HEK293 (cell line): ENCODE results near the gene NUP50.
A peak's percentile ranks its signal among the peaks of the same experiment; 100 is the strongest.

ENCODE experiments used
- CTCF ChIA-PET: fragments of 350-600 bp; formaldehyde crosslinking; extraction: SDS; loops from one replicate; lab custom pipeline; 2021; ENCODE audit warnings: antibody characterized with exemption; lab: Yijun Ruan, JAX
- POLR2A ChIA-PET: fragments of 300-600 bp; formaldehyde crosslinking; extraction: SDS; loops from one replicate; lab custom pipeline; 2020; ENCODE audit warnings: antibody characterized with exemption, inconsistent platforms; lab: Yijun Ruan, JAX
- H3K27ac ChIP-seq: fragments of 200-500 bp; sonication (Bioruptor generic); 2 replicates; pipeline ENCODE4 v1.5.1; 2014; ENCODE audit warnings: low read depth, low read length, control low read depth, inconsistent platforms; ENCODE audit errors: extremely low read depth
- H3K36me3 ChIP-seq, 2 experiments: fragments of 200-500 bp in 1 of 2; sonication (Bioruptor generic) in 1 of 2; 1 replicate in 1 of 2; 2 replicates in 1 of 2; pipeline ENCODE4 v1.5.1; 2014 to 2017; ENCODE audit warnings: inconsistent platforms in 2 of 2, low read length in 2 of 2; ENCODE audit not compliant: control insufficient read depth in 2 of 2, insufficient read depth in 1 of 2
- H3K4me1 ChIP-seq: fragments of 200-500 bp; sonication (Bioruptor generic); 2 replicates; pipeline ENCODE4 v1.5.1; 2014; ENCODE audit warnings: mild to moderate bottlenecking, low read length, inconsistent platforms; ENCODE audit not compliant: control insufficient read depth, insufficient read depth
- H3K4me3 ChIP-seq: 2 replicates; pipeline ENCODE4 v1.5.1; 2011; ENCODE audit warnings: low read depth, mild to moderate bottlenecking, control low read depth, low read length, moderate library complexity
- H3K9me3 ChIP-seq: fragments of 200-500 bp; sonication (Bioruptor generic); 2 replicates; pipeline ENCODE4 v1.5.1; 2014; ENCODE audit warnings: low read depth, low read length, inconsistent platforms; ENCODE audit not compliant: control insufficient read depth, insufficient read depth
- ATF2 ChIP-seq: fragments of 450-650 bp; formaldehyde crosslinking; IDR thresholded peaks from 2 replicates; pipeline ENCODE4 v1.5.1; 2016; ENCODE audit warnings: missing biosample characterization, missing genetic modification characterization, low read depth
- FEZF1 ChIP-seq: fragments of 450-650 bp; formaldehyde crosslinking; IDR thresholded peaks from 2 replicates; pipeline ENCODE4 v1.5.1; 2016; ENCODE audit warnings: missing biosample characterization, missing genetic modification characterization
- GLI4 ChIP-seq: fragments of 450-650 bp; formaldehyde crosslinking; IDR thresholded peaks from 2 replicates; pipeline ENCODE4 v1.5.1; 2016; ENCODE audit warnings: missing biosample characterization, missing genetic modification characterization
- HIC1 ChIP-seq: fragments of 450-650 bp; formaldehyde crosslinking; IDR thresholded peaks from 2 replicates; pipeline ENCODE4 v1.5.1; 2016; ENCODE audit warnings: missing biosample characterization, missing genetic modification characterization
- IKZF3 ChIP-seq: fragments of 450-650 bp; IDR thresholded peaks from 2 replicates; pipeline ENCODE4 v1.5.0; 2018; ENCODE audit warnings: missing biosample characterization, mild to moderate bottlenecking, missing genetic modification characterization, moderate library complexity
- KLF1 ChIP-seq: fragments of 450-650 bp; formaldehyde crosslinking; IDR thresholded peaks from 2 replicates; pipeline ENCODE4 v1.5.1; 2016; ENCODE audit warnings: missing biosample characterization, missing genetic modification characterization
- KLF9 ChIP-seq: fragments of 450-650 bp; formaldehyde crosslinking; IDR thresholded peaks from 2 replicates; pipeline ENCODE4 v1.5.1; 2016; ENCODE audit warnings: missing biosample characterization, missing genetic modification characterization, low read depth
- OSR2 ChIP-seq: fragments of 450-650 bp; formaldehyde crosslinking; IDR thresholded peaks from 2 replicates; pipeline ENCODE4 v1.5.1; 2016; ENCODE audit warnings: missing biosample characterization, missing genetic modification characterization
- OVOL3 ChIP-seq: fragments of 450-650 bp; formaldehyde crosslinking; IDR thresholded peaks from 2 replicates; pipeline ENCODE4 v1.5.1; 2016; ENCODE audit warnings: missing biosample characterization, missing genetic modification characterization
- RBAK ChIP-seq: fragments of 450-650 bp; formaldehyde crosslinking; IDR thresholded peaks from 2 replicates; pipeline ENCODE4 v1.5.1; 2016; ENCODE audit warnings: missing biosample characterization, missing genetic modification characterization
- SCRT1 ChIP-seq: fragments of 450-650 bp; formaldehyde crosslinking; IDR thresholded peaks from 2 replicates; pipeline ENCODE4 v1.5.1; 2016; ENCODE audit warnings: missing biosample characterization, missing genetic modification characterization, borderline replicate concordance
- ZBTB6 ChIP-seq: fragments of 450-650 bp; formaldehyde crosslinking; IDR thresholded peaks from 2 replicates; pipeline ENCODE4 v1.5.1; 2017; ENCODE audit warnings: missing biosample characterization, missing genetic modification characterization
- ZFP69B ChIP-seq: fragments of 450-650 bp; formaldehyde crosslinking; IDR thresholded peaks from 2 replicates; pipeline ENCODE4 v1.5.1; 2016; ENCODE audit warnings: missing biosample characterization, missing genetic modification characterization
- ZNF114 ChIP-seq: fragments of 450-650 bp; formaldehyde crosslinking; IDR thresholded peaks from 2 replicates; pipeline ENCODE4 v1.5.0; 2017; ENCODE audit warnings: missing biosample characterization, missing genetic modification characterization
- ZNF132 ChIP-seq: fragments of 450-650 bp; formaldehyde crosslinking; IDR thresholded peaks from 2 replicates; pipeline ENCODE4 v1.5.1; 2017; ENCODE audit warnings: missing biosample characterization, missing genetic modification characterization, borderline replicate concordance
- ZNF157 ChIP-seq: fragments of 450-650 bp; formaldehyde crosslinking; IDR thresholded peaks from 2 replicates; pipeline ENCODE4 v1.5.1; 2016; ENCODE audit warnings: missing biosample characterization, missing genetic modification characterization
- ZNF174 ChIP-seq: fragments of 450-650 bp; formaldehyde crosslinking; IDR thresholded peaks from 2 replicates; pipeline ENCODE4 v1.5.0; 2017; ENCODE audit warnings: missing biosample characterization, mild to moderate bottlenecking, missing genetic modification characterization
- ZNF324 ChIP-seq: fragments of 450-650 bp; formaldehyde crosslinking; IDR thresholded peaks from 2 replicates; pipeline ENCODE4 v1.5.1; 2016; ENCODE audit warnings: missing biosample characterization, missing genetic modification characterization
- ZNF362 ChIP-seq: fragments of 450-650 bp; formaldehyde crosslinking; IDR thresholded peaks from 2 replicates; pipeline ENCODE4 v1.5.1; 2016; ENCODE audit warnings: missing biosample characterization, missing genetic modification characterization
- ZNF501 ChIP-seq: fragments of 450-650 bp; formaldehyde crosslinking; IDR thresholded peaks from 2 replicates; pipeline ENCODE4 v1.5.1; 2016; ENCODE audit warnings: missing biosample characterization, missing genetic modification characterization
- ZNF645 ChIP-seq: fragments of 450-650 bp; formaldehyde crosslinking; IDR thresholded peaks from 2 replicates; pipeline ENCODE4; 2016; ENCODE audit warnings: missing biosample characterization, missing genetic modification characterization
- ZNF701 ChIP-seq: fragments of 450-650 bp; formaldehyde crosslinking; IDR thresholded peaks from 2 replicates; pipeline ENCODE4 v1.5.1; 2016; ENCODE audit warnings: missing biosample characterization, missing genetic modification characterization
- ZNF704 ChIP-seq: fragments of 450-650 bp; formaldehyde crosslinking; IDR thresholded peaks from 2 replicates; pipeline ENCODE4 v1.5.1; 2016; ENCODE audit warnings: missing biosample characterization, missing genetic modification characterization

The NUP50 gene

GRCh38 chr22:45163451-45164269 lies at the start of gene NUP50 (continued):
- no peak for TF ChIP-seq ZNF157 (tag by site-specific recombination)
- no peak for TF ChIP-seq ZNF645 (tag by site-specific recombination)
- TF ChIP-seq ZNF114 (tag by site-specific recombination), result no peak
- TF ChIP-seq OSR2, result no peak
- TF ChIP-seq ZNF501 (tag by site-specific recombination), result peak; percentile 71
- TF ChIP-seq IKZF3 (tag by site-specific recombination), result no peak
- TF ChIP-seq FEZF1 (tag by site-specific recombination), result peak; percentile 39; the same call in 1 of the 2 replicates
- peak; percentile 37; the same call in 1 of the 2 replicates for TF ChIP-seq OVOL3 (tag by site-specific recombination)

- Histone ChIP-seq H3K4me1 (no peaks in the 10 kb centered on the region), H3K4me3 (no peak overlapping the region), H3K36me3 (no peaks in the 10 kb centered on the region), H3K9me3 (no peaks in the 10 kb centered on the region), H3K27ac (no peak overlapping the region)
- ChIA-PET POLR2A (no interaction called here), CTCF (interaction anchor here (0.7 to 0.8 kb wide), 2 partner anchors 436 to 1221 kb away, joined by 3 read pairs; no protein-coding TSS in a partner anchor)
- TF ChIP-seq OSR2 (no peak), ZBTB6 (tag by site-specific recombination) (no peak), ZNF362 (tag by site-specific recombination) (no peak), RBAK (no peak), ZFP69B (tag by site-specific recombination) (no peak), SCRT1 (tag by site-specific recombination) (no peak), HIC1 (tag by site-specific recombination) (no peak), ATF2 (tag by site-specific recombination) (no peak), ZNF324 (no peak), ZNF174 (tag by site-specific recombination) (no peak), ZNF701 (no peak), KLF1 (tag by site-specific recombination) (no peak), ZNF132 (no peak), ZNF704 (tag by site-specific recombination) (no peak), GLI4 (no peak), KLF9 (tag by site-specific recombination) (no peak)
Observed at GRCh38 chr22:45120440-45120839, 43.3 kb upstream of the NUP50 start.
